Stomach (tissue), 9 donors: ENCODE measurements around the gene SYNJ2. TPM values are rescaled to one million over a fixed set of nuclear protein-coding genes. Genes with fewer than 3 reads are reported as not detected.

Experiments used
- DNase-seq, 2 donors: peaks; one replicate each; pipeline versions ENCODE4 v3.0.0 to v3.0.0-alpha.2; 2013 to 2019
- H3K27ac ChIP-seq, 5 donors: fragments of 200-600 bp in 4 of 5; sonication (generic) in 4 of 5; one replicate each; pipeline ENCODE4 v1.5.1; 2013 to 2019; ENCODE audit warnings: mild to moderate bottlenecking in 1 of 5, moderate library complexity in 1 of 5
- H3K27me3 ChIP-seq, 3 donors: fragments of 200-600 bp; sonication (generic); one replicate each; pipeline ENCODE4 v1.5.1; 2017 to 2019; ENCODE audit warnings: mixed run types in 1 of 3
- H3K36me3 ChIP-seq, 4 donors: fragments of 200-600 bp; sonication (generic); 1 replicate in 3 of 4; 2 replicates in 1 of 4; pipeline ENCODE4 v1.5.1; 2016 to 2019
- H3K4me1 ChIP-seq, 4 donors: fragments of 200-600 bp; sonication (generic); one replicate each; pipeline ENCODE4 v1.5.1; 2016 to 2019
- H3K4me3 ChIP-seq, 4 donors: fragments of 200-600 bp; sonication (generic) in 3 of 4; one replicate each; pipeline ENCODE4 v1.5.1; 2016 to 2019; ENCODE audit warnings: mild to moderate bottlenecking in 1 of 4
- H3K9me3 ChIP-seq, 4 donors: fragments of 200-600 bp; sonication (generic); one replicate each; pipeline ENCODE4 v1.5.1; 2016 to 2019
- CTCF ChIP-seq, 7 experiments: fragments of 450-650 bp in 4 of 7; fragments of 200-600 bp in 3 of 7; sonication (generic) in 3 of 7; IDR thresholded peaks; one replicate each; pipeline ENCODE4 v1.5.1; 2016 to 2019; ENCODE audit warnings: antibody characterized with exemption in 7 of 7, control low read depth in 2 of 7, mild to moderate bottlenecking in 1 of 7
- EP300 ChIP-seq: sonication (generic); formaldehyde crosslinking; IDR thresholded peaks from one replicate; pipeline ENCODE4 v1.6.1; 2017; ENCODE audit warnings: antibody characterized with exemption
- POLR2A ChIP-seq, 4 donors: fragments of 450-650 bp; IDR thresholded peaks; one replicate each; pipeline ENCODE4 v1.6.1; 2016; ENCODE audit warnings: antibody characterized with exemption in 4 of 4, control low read depth in 2 of 4, mild to moderate bottlenecking in 1 of 4, moderate library complexity in 1 of 4
- POLR2AphosphoS5 ChIP-seq, 3 donors: sonication (generic); formaldehyde crosslinking; IDR thresholded peaks; one replicate each; pipeline ENCODE4 v1.6.1; 2016; ENCODE audit warnings: antibody characterized with exemption in 3 of 3
- WGBS, 5 donors: extraction: QIAGEN DNeasy Blood & Tissue Kit in 3 of 5; methylation state at CpG; one replicate each; pipeline versions ENCODE4 v1.1.5 to v1.1.7; 2013 to 2018; 5-methylcytosine and 5-hydroxymethylcytosine counted together
- intact Hi-C: fragments of 100-400 bp; cut with DNase I; formaldehyde crosslinking; loops from one replicate; pipeline ENCODE4 v1.15.1; 2023; ENCODE audit warnings: low total_unique reads
- polyA plus RNA-seq, 3 donors: library from polyadenylated mRNA; stranded (reverse); fragments of 200-250 nt; gene quantifications; one replicate each; pipeline ENCODE4 v1.2.3, GENCODE V29; 2013
- total RNA-seq, 5 donors: library from RNA; depleted of rRNA; stranded (reverse); fragments of >200 nt; gene quantifications; one replicate each; pipeline versions ENCODE4 v1.1.0 to v1.2.3, GENCODE V29; 2014 to 2016
- donor health status: healthy with polysubstance abuse.
- donor health status: Bipolar disorder and iron deficiency.
- donor health status: healthy.

SYNJ2 gene
- total and polyA plus RNA-seq, 8 donors = 4.7 to 41.4 (median 14.4) TPM

DNA sequence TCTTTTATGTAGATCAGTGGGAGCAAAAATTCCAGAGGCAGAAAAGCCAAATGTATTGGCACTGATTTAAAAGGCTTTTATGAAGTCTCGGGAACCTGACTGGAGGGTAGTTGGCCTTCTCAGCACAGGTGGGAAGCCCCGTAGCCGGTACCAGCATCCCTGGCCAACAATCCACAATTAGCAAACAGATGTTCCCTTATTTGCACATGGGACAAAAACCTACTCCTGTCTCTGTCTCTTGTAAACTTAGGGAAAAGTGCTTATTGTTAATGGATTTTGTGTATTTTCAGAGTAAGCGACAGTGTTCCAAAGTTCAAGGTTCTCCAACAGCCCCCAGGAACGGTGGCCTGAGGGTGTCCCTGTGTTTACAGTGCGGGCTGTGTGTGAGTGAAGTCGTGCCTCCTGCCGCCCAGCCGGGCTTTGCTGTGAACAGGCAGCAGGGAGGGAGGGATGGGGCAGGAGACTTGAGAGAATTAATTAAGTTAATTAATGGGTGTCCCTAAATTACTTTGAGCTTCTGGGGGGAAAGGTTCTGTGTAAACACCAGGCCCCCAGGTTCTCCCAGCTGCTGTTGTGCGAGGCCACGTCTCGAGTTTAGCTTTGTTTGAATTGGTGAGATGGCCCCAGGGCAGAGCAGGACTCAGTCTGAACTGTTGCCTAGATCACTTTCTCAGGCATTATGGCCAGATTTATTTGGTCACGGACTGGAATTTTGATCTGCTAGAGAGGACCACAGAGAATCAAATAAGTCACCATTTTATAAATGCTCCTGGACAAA is 3.9 kb downstream of the SYNJ2 start:
- peak in 1 of 2 donors; percentile 65 for DNase-seq
- H3K4me1 ChIP-seq = peaks cover 46 to 78% (median 57%) of the 10 kb centered on the region in 4 donors
- no peak overlapping the region for H3K4me3 ChIP-seq
- intact Hi-C loops = no loop called here
- TF ChIP-seq CTCF (IDR thresholded peaks at IDR 0.05) = no peak
- no peak for TF ChIP-seq EP300
- TF ChIP-seq POLR2A (IDR thresholded peaks at IDR 0.05) = no peak
- TF ChIP-seq POLR2AphosphoS5 (IDR thresholded peaks at IDR 0.05) = no peak
- H3K27me3 ChIP-seq = no peaks in the 10 kb centered on the region
- no peaks in the 10 kb centered on the region for H3K9me3 ChIP-seq
- 38 to 56% (median 39%) methylated on average over 13 of the region's 13 CpGs for WGBS, 5 donors
- H3K27ac ChIP-seq = peak overlapping the region; percentile 35 to 60 (median 49)
- H3K36me3 ChIP-seq = no peaks in the 10 kb centered on the region

DNA sequence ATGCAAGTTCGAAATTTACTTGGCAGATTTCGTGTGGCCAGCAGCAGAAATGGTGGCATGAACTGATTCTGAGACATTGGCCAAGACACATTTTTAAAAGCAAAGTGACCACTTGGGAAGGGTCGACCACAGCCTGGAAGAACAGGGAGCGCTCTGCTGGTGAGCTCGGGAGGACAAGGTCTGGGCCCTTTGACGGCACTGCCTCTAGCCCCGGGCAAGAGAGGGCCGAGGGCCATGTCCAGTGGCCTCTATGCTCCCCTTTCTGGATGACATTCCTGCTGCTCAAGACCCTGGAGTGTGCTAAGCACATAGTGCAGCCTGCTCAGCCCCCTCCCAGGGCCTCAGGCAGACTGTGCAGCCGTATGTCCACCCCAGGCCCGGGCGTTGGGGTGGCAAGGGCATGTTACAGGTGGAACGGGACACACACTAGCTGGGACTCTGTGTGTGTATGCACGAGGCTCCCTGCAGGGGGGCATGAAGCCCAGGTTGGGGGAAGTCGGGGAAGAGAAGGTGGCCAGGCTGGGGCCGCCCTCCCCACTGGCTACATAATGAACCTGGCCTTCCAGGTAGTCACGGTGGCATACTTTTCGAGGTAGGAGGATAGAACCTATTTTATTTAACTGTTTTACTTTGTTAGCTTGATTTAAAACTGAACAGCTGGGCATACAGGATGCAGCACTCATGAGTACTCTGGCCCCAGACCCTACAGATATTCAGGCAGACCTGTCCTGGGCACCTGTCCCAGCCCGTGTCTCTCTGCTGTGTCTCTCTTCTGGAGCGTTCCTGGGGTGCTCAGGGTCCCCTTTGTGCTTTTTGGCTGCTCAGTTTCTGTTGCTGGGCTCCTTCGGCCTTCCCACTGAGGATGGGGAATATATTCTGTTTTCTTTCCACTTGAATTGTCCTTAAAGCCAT is 6.4 kb downstream of the SYNJ2 start:
- DNase-seq = no peak
- peak overlapping the region in 1 of 5 donors; percentile 8 for H3K27ac ChIP-seq
- H3K36me3 ChIP-seq = no peaks in the 10 kb centered on the region
- TF ChIP-seq CTCF (IDR thresholded peaks at IDR 0.05) (no peak), POLR2A (IDR thresholded peaks at IDR 0.05) (no peak), EP300 (no peak), POLR2AphosphoS5 (IDR thresholded peaks at IDR 0.05) (no peak)
- no peaks in the 10 kb centered on the region for H3K9me3 ChIP-seq
- 88 to 91% (median 90%) methylated on average over 13 to 20 of the region's 20 CpGs for WGBS, 5 donors
- H3K4me1 ChIP-seq = peaks cover 27 to 67% (median 52%) of the 10 kb centered on the region in 4 donors
- H3K4me3 ChIP-seq = no peak overlapping the region
- intact Hi-C loops = no loop called here
- no peaks in the 10 kb centered on the region for H3K27me3 ChIP-seq

DNA sequence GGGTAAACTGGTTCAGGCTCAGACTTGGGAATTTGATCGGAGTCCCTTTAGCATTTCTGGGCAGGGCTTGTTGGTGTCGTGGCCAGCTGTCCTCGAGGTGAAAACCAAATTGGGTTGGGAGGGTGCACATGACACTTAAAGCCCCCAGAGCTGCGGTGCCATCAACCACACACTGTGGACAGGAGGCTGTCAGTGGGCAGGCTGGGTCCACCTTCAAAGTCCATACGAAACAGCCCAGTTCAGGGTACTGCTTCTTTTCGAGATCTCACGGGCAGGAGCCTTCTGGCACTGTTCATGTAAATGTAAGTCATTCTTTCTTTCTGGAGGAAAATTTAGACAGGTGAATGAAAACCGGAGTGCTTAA is 7.0 kb downstream of the SYNJ2 start:
- Histone ChIP-seq H3K9me3 (no peaks in the 10 kb centered on the region), H3K36me3 (no peaks in the 10 kb centered on the region), H3K4me1 (peaks cover 27 to 65% (median 46%) of the 10 kb centered on the region in 4 donors), H3K27ac (peak overlapping the region in 1 of 5 donors; percentile 8), H3K4me3 (no peak overlapping the region), H3K27me3 (no peaks in the 10 kb centered on the region)
- 72 to 85% (median 83%) methylated on average over 8 of the region's 8 CpGs for WGBS, 5 donors
- intact Hi-C loops = no loop called here
- TF ChIP-seq POLR2A (IDR thresholded peaks at IDR 0.05) (no peak), POLR2AphosphoS5 (IDR thresholded peaks at IDR 0.05) (no peak), CTCF (IDR thresholded peaks at IDR 0.05) (no peak), EP300 (no peak)
- DNase-seq = no peak

DNA sequence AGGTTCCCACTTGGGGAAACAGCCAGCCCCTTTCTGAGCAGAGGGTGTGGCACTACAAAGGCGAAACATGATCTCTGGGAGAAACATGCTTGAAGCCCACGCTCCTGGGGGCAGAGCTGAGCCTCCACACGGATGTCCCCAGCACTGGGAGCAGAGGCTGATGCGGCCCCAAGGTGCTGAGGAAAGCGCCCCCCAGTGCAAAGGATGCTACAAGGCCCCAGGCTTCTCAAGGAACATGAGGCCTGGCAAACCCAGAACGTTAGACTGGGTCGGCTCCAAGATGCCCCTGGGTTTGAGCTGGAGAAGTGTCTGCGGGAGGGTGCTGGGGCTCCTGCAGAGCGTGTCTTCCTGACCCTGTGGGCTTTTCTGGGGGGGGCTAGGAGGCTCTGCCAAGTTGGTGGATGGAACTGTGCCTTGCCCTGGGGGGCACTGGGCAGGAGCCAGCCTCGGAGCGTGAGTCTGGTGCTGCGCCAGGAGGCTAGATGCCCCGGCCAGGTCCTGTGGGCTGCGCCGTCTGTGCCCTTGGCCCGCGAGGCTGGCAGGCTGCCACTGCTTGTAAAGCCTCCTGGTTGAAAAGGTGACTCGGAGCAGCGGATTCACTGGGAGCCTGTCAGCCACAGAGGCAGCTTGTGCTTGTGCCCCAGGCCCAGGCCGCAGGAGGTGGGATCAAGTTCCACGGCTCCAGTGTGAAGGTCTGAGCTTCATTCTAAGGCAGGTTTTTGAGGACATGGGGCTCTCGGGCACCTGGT is 8.1 kb downstream of the SYNJ2 start:
- H3K4me3 ChIP-seq = no peak overlapping the region

More for the DNA sequence above, 8.1 kb downstream of the SYNJ2 start:
- Histone ChIP-seq H3K9me3 (no peaks in the 10 kb centered on the region), H3K4me1 (peaks cover 29 to 65% (median 42%) of the 10 kb centered on the region in 4 donors), H3K27me3 (no peaks in the 10 kb centered on the region), H3K27ac (peak overlapping the region in 2 of 5 donors; percentile 19 to 23), H3K36me3 (no peaks in the 10 kb centered on the region)
- peak in 1 of 3 donors; percentile 15 for TF ChIP-seq POLR2AphosphoS5 (IDR thresholded peaks at IDR 0.05)
- TF ChIP-seq EP300 = no peak
- no peak for TF ChIP-seq POLR2A (IDR thresholded peaks at IDR 0.05)
- no peak for TF ChIP-seq CTCF (IDR thresholded peaks at IDR 0.05)
- peak; percentile 72 to 84 for DNase-seq
- 30 to 53% (median 37%) methylated on average over 18 to 22 of the region's 22 CpGs for WGBS, 5 donors
- intact Hi-C loops = no loop called here
